B cell (primary cell): ENCODE data around the gene CATSPERE. TPM values are rescaled to one million over a fixed set of nuclear protein-coding genes. Genes with fewer than 3 reads are reported as not detected.
A peak's percentile ranks its signal among the peaks of the same experiment; 100 is the strongest.
"Not testable (repeated sequence)": the region's sequence is repeated elsewhere in the genome, so short reads cannot be mapped to it uniquely, and the experiment has no call there.

Experiments
- ATAC-seq: fragments of 200-7000 bp; cut with Tn5 transposase; one replicate; pipeline ENCODE4 v1.10.0; 2021; ENCODE audit warnings: low read depth, mild to moderate bottlenecking, moderate number of reproducible peaks, moderate library complexity
- CTCF ChIA-PET: fragments of 350-600 bp; sonication (Branson Sonifier 250); formaldehyde crosslinking; loops from one replicate; lab custom pipeline; 2021; ENCODE audit warnings: antibody characterized with exemption, inconsistent platforms; lab: Charles Lee
- POLR2A ChIA-PET: fragments of 350-600 bp; sonication (Branson Sonifier 250); formaldehyde crosslinking; loops from one replicate; lab custom pipeline; 2021; ENCODE audit warnings: antibody characterized with exemption; lab: Charles Lee
- DNase-seq: peaks from one replicate; pipeline ENCODE4 v3.0.0; 2013
- H2AFZ ChIP-seq: 2 replicates; pipeline ENCODE4 v1.6.1; 2012; ENCODE audit warnings: mild to moderate bottlenecking, low read depth, low read length; ENCODE audit not compliant: insufficient read depth, poor library complexity, severe bottlenecking
- H3K27ac ChIP-seq, 2 donors: 1 replicate in 1 of 2; 2 replicates in 1 of 2; pipeline ENCODE4 v1.5.1; 2012 to 2013; ENCODE audit warnings: low read length in 2 of 2, mild to moderate bottlenecking in 2 of 2, moderate library complexity in 1 of 2
- H3K27me3 ChIP-seq, 4 experiments: fragments of 200-600 bp in 1 of 4; sonication (generic) in 1 of 4; replicated peaks in 1 of 4; 1 replicate in 2 of 4; 2 replicates in 2 of 4; pipeline versions ENCODE4 v1.6.1 to v1.7.0; 2013 to 2016; ENCODE audit warnings: low read length in 3 of 4, mild to moderate bottlenecking in 2 of 4, mixed read lengths in 1 of 4, moderate library complexity in 1 of 4; ENCODE audit not compliant: insufficient read depth in 4 of 4, control insufficient read depth in 3 of 4; ENCODE audit errors: control extremely low read depth in 1 of 4
- H3K36me3 ChIP-seq, 2 experiments: replicated peaks in 1 of 2; 1 replicate in 1 of 2; 2 replicates in 1 of 2; pipeline versions ENCODE4 v1.6.1 to v1.7.1; 2013; ENCODE audit warnings: low read length in 1 of 2; ENCODE audit not compliant: insufficient read depth in 2 of 2, control insufficient read depth in 1 of 2; ENCODE audit errors: control extremely low read depth in 1 of 2, extremely low read depth in 1 of 2
- H3K4me1 ChIP-seq, 2 donors: fragments of 200-600 bp in 1 of 2; sonication (generic) in 1 of 2; 1 replicate in 1 of 2; 2 replicates in 1 of 2; pipeline versions ENCODE4 v1.5.1 to v1.6.1; 2013 to 2017; ENCODE audit warnings: low read length in 2 of 2; ENCODE audit not compliant: control insufficient read depth in 2 of 2, insufficient read depth in 2 of 2
- H3K4me2 ChIP-seq: replicated peaks from 2 replicates; pipeline ENCODE3; 2012; ENCODE audit warnings: mild to moderate bottlenecking, low read depth, low read length; ENCODE audit not compliant: poor library complexity, severe bottlenecking
- H3K4me3 ChIP-seq, 5 experiments: fragments of 200-600 bp in 1 of 5; sonication (generic) in 1 of 5; 1 replicate in 3 of 5; 2 replicates in 2 of 5; pipeline versions ENCODE4 v1.5.1 to v1.7.0; 2011 to 2016; ENCODE audit warnings: low read length in 4 of 5, mild to moderate bottlenecking in 4 of 5, low read depth in 2 of 5, control low read depth in 1 of 5, moderate library complexity in 1 of 5; ENCODE audit not compliant: insufficient read depth in 1 of 5; ENCODE audit errors: control extremely low read depth in 1 of 5, extremely low read depth in 1 of 5
- H3K79me2 ChIP-seq: fragments of 200-600 bp; sonication (generic); one replicate; pipeline ENCODE4 v1.6.0; 2016; ENCODE audit warnings: low read length; ENCODE audit not compliant: control insufficient read depth, insufficient read depth
- H3K9ac ChIP-seq: fragments of 200-600 bp; sonication (generic); 2 replicates; pipeline ENCODE4 v1.6.1; 2017; ENCODE audit warnings: mild to moderate bottlenecking, low read length, moderate library complexity
- H3K9me3 ChIP-seq, 3 donors: one replicate each; pipeline versions ENCODE4 v1.6.1 to v1.7.1; 2013; ENCODE audit warnings: low read length in 2 of 3; ENCODE audit not compliant: control insufficient read depth in 2 of 3, insufficient read depth in 1 of 3; ENCODE audit errors: control extremely low read depth in 1 of 3
- H4K20me1 ChIP-seq: 2 replicates; pipeline ENCODE4 v1.6.0; 2012; ENCODE audit warnings: mild to moderate bottlenecking, low read length; ENCODE audit not compliant: insufficient read depth, control insufficient read depth, poor library complexity, severe bottlenecking
- H3K27ac Mint-ChIP-seq: one replicate; pipeline ENCODE4 v1.8.0; 2021; ENCODE audit warnings: mixed read lengths
- H3K27me3 Mint-ChIP-seq: one replicate; pipeline ENCODE4 v1.8.0; 2021; ENCODE audit warnings: mixed read lengths
- H3K4me1 Mint-ChIP-seq: one replicate; pipeline ENCODE4 v1.8.0; 2021; ENCODE audit warnings: mixed read lengths
- H3K4me3 Mint-ChIP-seq: one replicate; pipeline ENCODE4 v1.8.0; 2021; ENCODE audit warnings: mixed read lengths
- H3K9me3 Mint-ChIP-seq: one replicate; pipeline ENCODE4 v1.8.0; 2022; ENCODE audit warnings: mixed read lengths; ENCODE audit not compliant: insufficient read depth
- CTCF ChIP-seq: fragments of 200-600 bp; IDR thresholded peaks from one replicate; pipeline ENCODE4 v1.8.0; 2022; ENCODE audit warnings: antibody characterized with exemption, mild to moderate bottlenecking
- EZH2 ChIP-seq: IDR thresholded peaks from 2 replicates; pipeline ENCODE4 v1.6.1; 2012; ENCODE audit warnings: borderline replicate concordance, low read depth, mild to moderate bottlenecking, moderate library complexity, low read length; ENCODE audit not compliant: insufficient read depth, poor library complexity, severe bottlenecking
- WGBS: methylation state at CpG from one replicate; pipeline ENCODE4 v1.1.5; 2013; ENCODE audit warnings: missing lambda C conversion rate; ENCODE audit not compliant: insufficient coverage; 5-methylcytosine and 5-hydroxymethylcytosine counted together
- intact Hi-C: fragments of 100-400 bp; cut with micrococcal nuclease; formaldehyde crosslinking; loops from one replicate; pipeline ENCODE4 v1.10.0; 2022
- polyA plus RNA-seq: library from polyadenylated mRNA; depleted of rRNA; stranded (reverse); fragments of >200 nt; gene quantifications from 2 replicates; pipeline ENCODE4 v1.2.3, GENCODE V29; 2012
- total RNA-seq, 2 donors: library from RNA; stranded (reverse); fragments of 120-200 nt in 1 of 2; gene quantifications; 1 replicate in 1 of 2; 2 replicates in 1 of 2; pipeline versions ENCODE4 v1.2.3 to v1.2.4, GENCODE V29; 2013 to 2022

CATSPERE gene
- total and polyA plus RNA-seq, 2 donors (not counting 1 experiment from before 2014, with no cell fraction given), result 0.82 to 3.1 TPM

GRCh38 chr1:244665771-244666217 is 204.7 kb downstream of the CATSPERE start:
- peak; percentile 54 for DNase-seq
- no peaks in the 10 kb centered on the region for H3K36me3 ChIP-seq
- H3K9me3 ChIP-seq, result no peaks in the 10 kb centered on the region
- H4K20me1 ChIP-seq, result peaks cover 38% of the 10 kb centered on the region
- Mint-ChIP-seq H3K27me3 (no peaks in the 10 kb centered on the region), H3K9me3 (no peaks in the 10 kb centered on the region), H3K4me1 (peaks cover 21% of the 10 kb centered on the region), H3K4me3 (no peak overlapping the region), H3K27ac (no peak overlapping the region)
- no peak overlapping the region for H2AFZ ChIP-seq
- H3K79me2 ChIP-seq, result peaks cover 53% of the 10 kb centered on the region
- no peak overlapping the region for H3K27ac ChIP-seq
- POLR2A ChIA-PET, result interaction anchor here (0.6 to 1.2 kb wide), 2 partner anchors 12 to 119 kb away, joined by 3 to 5 read pairs; no protein-coding TSS in a partner anchor
- H3K4me2 ChIP-seq, result peak overlapping the region; percentile 40
- intact Hi-C loops, result no loop called here
- no peak for TF ChIP-seq EZH2
- TF ChIP-seq CTCF, result no peak
- peaks cover 32 to 40% of the 10 kb centered on the region in 2 donors for H3K4me1 ChIP-seq
- no peaks in the 10 kb centered on the region for H3K27me3 ChIP-seq
- H3K4me3 ChIP-seq, result no peak overlapping the region
- WGBS, result 4% methylated on average over 4 of the region's 4 CpGs
- peak; percentile 90 for ATAC-seq
- CTCF ChIA-PET, result interaction anchor here (0.8 to 3.5 kb wide), 4 partner anchors 12 to 133 kb away, joined by 3 to 11 read pairs (median 3); no protein-coding TSS in a partner anchor
- H3K9ac ChIP-seq, result peak overlapping the region; percentile 6

- POLR2A ChIA-PET, result not testable (repeated sequence)
- peaks cover 57% of the 10 kb centered on the region for H3K79me2 ChIP-seq
These were observed 205.8 kb downstream of the CATSPERE start for GRCh38 chr1:244666672-244667418.

More at GRCh38 chr1:244666672-244667418, 205.8 kb downstream of the CATSPERE start:
- H3K4me3 ChIP-seq, H3K4me3 Mint-ChIP-seq, H3K4me2 ChIP-seq, H3K36me3 ChIP-seq, H3K27me3 ChIP-seq, DNase-seq, ATAC-seq, intact Hi-C loops, H2AFZ ChIP-seq, H3K9me3 Mint-ChIP-seq, H3K27ac Mint-ChIP-seq, H3K27ac ChIP-seq, H3K9ac ChIP-seq, H3K27me3 Mint-ChIP-seq, H3K9me3 ChIP-seq: not testable (repeated sequence)
- WGBS, result 93% methylated on average over 3 of the region's 6 CpGs
- CTCF ChIA-PET, result interaction anchor here (1.0 to 3.5 kb wide), 2 partner anchors 13 to 132 kb away, joined by 3 to 11 read pairs; no protein-coding TSS in a partner anchor
- peaks cover 23% of the 10 kb centered on the region for H3K4me1 Mint-ChIP-seq
- peaks cover 38% of the 10 kb centered on the region for H4K20me1 ChIP-seq
- H3K4me1 ChIP-seq, result peaks cover 32 to 40% of the 10 kb centered on the region in 2 donors
